ENCODE data around the gene SYT1. TPM values are rescaled to one million over a fixed set of nuclear protein-coding genes. Genes with fewer than 3 reads are reported as not detected.

The SYT1 gene
- total and polyA plus RNA-seq, 2 of the 8 experiments (the other 6 are each of a cell fraction or from before 2014, with no cell fraction given), result 11.0 to 34.6 TPM

DNA sequence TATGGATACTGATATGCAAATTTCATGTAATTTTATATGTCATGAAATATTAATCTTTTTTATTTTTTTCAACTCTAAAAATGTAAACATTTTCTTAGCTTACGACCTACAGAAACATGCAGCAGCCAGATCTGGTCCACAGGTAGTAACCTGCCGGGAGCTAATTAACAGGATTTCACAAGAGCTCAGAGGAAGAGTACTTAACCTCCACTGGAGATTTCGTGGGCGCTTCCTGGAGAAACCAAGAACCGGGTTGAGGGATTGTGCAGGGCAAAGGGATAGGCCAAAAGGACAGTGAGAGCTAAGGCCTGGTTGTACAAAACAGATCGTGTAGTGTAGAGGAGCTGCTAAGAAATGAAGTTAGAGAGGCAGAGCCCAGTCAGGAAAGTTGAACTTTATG lies 510.5 kb downstream of the SYT1 start (continued):
- TF ChIP-seq, protein P1, sequence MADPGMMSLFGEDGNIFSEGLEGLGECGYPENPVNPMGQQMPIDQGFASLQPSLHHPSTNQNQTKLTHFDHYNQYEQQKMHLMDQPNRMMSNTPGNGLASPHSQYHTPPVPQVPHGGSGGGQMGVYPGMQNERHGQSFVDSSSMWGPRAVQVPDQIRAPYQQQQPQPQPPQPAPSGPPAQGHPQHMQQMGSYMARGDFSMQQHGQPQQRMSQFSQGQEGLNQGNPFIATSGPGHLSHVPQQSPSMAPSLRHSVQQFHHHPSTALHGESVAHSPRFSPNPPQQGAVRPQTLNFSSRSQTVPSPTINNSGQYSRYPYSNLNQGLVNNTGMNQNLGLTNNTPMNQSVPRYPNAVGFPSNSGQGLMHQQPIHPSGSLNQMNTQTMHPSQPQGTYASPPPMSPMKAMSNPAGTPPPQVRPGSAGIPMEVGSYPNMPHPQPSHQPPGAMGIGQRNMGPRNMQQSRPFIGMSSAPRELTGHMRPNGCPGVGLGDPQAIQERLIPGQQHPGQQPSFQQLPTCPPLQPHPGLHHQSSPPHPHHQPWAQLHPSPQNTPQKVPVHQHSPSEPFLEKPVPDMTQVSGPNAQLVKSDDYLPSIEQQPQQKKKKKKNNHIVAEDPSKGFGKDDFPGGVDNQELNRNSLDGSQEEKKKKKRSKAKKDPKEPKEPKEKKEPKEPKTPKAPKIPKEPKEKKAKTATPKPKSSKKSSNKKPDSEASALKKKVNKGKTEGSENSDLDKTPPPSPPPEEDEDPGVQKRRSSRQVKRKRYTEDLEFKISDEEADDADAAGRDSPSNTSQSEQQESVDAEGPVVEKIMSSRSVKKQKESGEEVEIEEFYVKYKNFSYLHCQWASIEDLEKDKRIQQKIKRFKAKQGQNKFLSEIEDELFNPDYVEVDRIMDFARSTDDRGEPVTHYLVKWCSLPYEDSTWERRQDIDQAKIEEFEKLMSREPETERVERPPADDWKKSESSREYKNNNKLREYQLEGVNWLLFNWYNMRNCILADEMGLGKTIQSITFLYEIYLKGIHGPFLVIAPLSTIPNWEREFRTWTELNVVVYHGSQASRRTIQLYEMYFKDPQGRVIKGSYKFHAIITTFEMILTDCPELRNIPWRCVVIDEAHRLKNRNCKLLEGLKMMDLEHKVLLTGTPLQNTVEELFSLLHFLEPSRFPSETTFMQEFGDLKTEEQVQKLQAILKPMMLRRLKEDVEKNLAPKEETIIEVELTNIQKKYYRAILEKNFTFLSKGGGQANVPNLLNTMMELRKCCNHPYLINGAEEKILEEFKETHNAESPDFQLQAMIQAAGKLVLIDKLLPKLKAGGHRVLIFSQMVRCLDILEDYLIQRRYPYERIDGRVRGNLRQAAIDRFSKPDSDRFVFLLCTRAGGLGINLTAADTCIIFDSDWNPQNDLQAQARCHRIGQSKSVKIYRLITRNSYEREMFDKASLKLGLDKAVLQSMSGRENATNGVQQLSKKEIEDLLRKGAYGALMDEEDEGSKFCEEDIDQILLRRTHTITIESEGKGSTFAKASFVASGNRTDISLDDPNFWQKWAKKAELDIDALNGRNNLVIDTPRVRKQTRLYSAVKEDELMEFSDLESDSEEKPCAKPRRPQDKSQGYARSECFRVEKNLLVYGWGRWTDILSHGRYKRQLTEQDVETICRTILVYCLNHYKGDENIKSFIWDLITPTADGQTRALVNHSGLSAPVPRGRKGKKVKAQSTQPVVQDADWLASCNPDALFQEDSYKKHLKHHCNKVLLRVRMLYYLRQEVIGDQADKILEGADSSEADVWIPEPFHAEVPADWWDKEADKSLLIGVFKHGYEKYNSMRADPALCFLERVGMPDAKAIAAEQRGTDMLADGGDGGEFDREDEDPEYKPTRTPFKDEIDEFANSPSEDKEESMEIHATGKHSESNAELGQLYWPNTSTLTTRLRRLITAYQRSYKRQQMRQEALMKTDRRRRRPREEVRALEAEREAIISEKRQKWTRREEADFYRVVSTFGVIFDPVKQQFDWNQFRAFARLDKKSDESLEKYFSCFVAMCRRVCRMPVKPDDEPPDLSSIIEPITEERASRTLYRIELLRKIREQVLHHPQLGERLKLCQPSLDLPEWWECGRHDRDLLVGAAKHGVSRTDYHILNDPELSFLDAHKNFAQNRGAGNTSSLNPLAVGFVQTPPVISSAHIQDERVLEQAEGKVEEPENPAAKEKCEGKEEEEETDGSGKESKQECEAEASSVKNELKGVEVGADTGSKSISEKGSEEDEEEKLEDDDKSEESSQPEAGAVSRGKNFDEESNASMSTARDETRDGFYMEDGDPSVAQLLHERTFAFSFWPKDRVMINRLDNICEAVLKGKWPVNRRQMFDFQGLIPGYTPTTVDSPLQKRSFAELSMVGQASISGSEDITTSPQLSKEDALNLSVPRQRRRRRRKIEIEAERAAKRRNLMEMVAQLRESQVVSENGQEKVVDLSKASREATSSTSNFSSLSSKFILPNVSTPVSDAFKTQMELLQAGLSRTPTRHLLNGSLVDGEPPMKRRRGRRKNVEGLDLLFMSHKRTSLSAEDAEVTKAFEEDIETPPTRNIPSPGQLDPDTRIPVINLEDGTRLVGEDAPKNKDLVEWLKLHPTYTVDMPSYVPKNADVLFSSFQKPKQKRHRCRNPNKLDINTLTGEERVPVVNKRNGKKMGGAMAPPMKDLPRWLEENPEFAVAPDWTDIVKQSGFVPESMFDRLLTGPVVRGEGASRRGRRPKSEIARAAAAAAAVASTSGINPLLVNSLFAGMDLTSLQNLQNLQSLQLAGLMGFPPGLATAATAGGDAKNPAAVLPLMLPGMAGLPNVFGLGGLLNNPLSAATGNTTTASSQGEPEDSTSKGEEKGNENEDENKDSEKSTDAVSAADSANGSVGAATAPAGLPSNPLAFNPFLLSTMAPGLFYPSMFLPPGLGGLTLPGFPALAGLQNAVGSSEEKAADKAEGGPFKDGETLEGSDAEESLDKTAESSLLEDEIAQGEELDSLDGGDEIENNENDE (IDR thresholded peaks at IDR 0.05; ENCODE audit: insufficient replicate concordance, low read length), result no peak
- TF ChIP-seq GABPA (IDR thresholded peaks at IDR 0.05; ENCODE audit: borderline replicate concordance, insufficient read depth, low read length) (no peak), HDAC2 (IDR thresholded peaks at IDR 0.05; ENCODE audit: borderline replicate concordance in 1 of 2, low read depth in 2 of 2, low read length in 2 of 2) (no peak)

Data from H1 (cell line).